GM12892 (cell line): Measurements from ENCODE around the gene TPPP.

ENCODE experiments used
- DNase-seq: peaks from one replicate; pipeline ENCODE4 v3.0.0; 2011; ENCODE audit not compliant: insufficient read length
- FAIRE-seq: peaks from 2 replicates; lab custom pipeline; 2011; peaks lifted over from hg19 to GRCh38; lab: Jason Lieb, UNC
- POLR2A ChIP-seq: IDR thresholded peaks from 2 replicates; pipeline ENCODE4 v1.6.1; 2011; ENCODE audit warnings: low read depth, low read length, control low read depth
- POLR2AphosphoS5 ChIP-seq: IDR thresholded peaks from 2 replicates; pipeline ENCODE4 v1.6.1; 2011; ENCODE audit warnings: low read depth, low read length, control low read depth
- TAF1 ChIP-seq: IDR thresholded peaks from 2 replicates; pipeline ENCODE4 v1.6.1; 2011; ENCODE audit warnings: low read depth, mild to moderate bottlenecking, control low read depth, low read length, borderline replicate concordance

The TPPP gene

GRCh38 chr5:651296-652022 is 41.7 kb downstream of the TPPP start:
- FAIRE-seq, result no peak
- no peak for DNase-seq
- TF ChIP-seq POLR2A (no peak), TAF1 (no peak), POLR2AphosphoS5 (no peak)

GRCh38 chr5:647727-648126 is 45.4 kb downstream of the TPPP start:
- FAIRE-seq (no peak), DNase-seq (no peak)
- TF ChIP-seq POLR2AphosphoS5, result no peak
- no peak for TF ChIP-seq POLR2A
- no peak for TF ChIP-seq TAF1

- FAIRE-seq, result no peak
- no peak for DNase-seq
- TF ChIP-seq TAF1, result no peak
- no peak for TF ChIP-seq POLR2A
- no peak for TF ChIP-seq POLR2AphosphoS5
These were observed 45.8 kb downstream of the TPPP start for GRCh38 chr5:647311-647710.

GRCh38 chr5:646396-647201 is 46.6 kb downstream of the TPPP start:
- no peak for DNase-seq
- no peak for TF ChIP-seq POLR2AphosphoS5
- no peak for TF ChIP-seq TAF1
- no peak for TF ChIP-seq POLR2A
- no peak for FAIRE-seq

GRCh38 chr5:645421-645820 is 47.7 kb downstream of the TPPP start:
- DNase-seq (no peak), FAIRE-seq (no peak)
- TF ChIP-seq TAF1, result no peak
- no peak for TF ChIP-seq POLR2A
- no peak for TF ChIP-seq POLR2AphosphoS5

- FAIRE-seq (no peak), DNase-seq (no peak)
- TF ChIP-seq POLR2AphosphoS5, result no peak
- no peak for TF ChIP-seq POLR2A
- TF ChIP-seq TAF1, result no peak
These were observed 48.2 kb downstream of the TPPP start for GRCh38 chr5:644971-645370.

- no peak for FAIRE-seq
- DNase-seq, result no peak
- TF ChIP-seq TAF1 (no peak), POLR2AphosphoS5 (no peak), POLR2A (no peak)
These were observed 48.6 kb downstream of the TPPP start for GRCh38 chr5:644509-644908.

GRCh38 chr5:643811-644271 is 49.3 kb downstream of the TPPP start:
- no peak for FAIRE-seq
- DNase-seq, result peak; percentile 55
- TF ChIP-seq TAF1, result no peak
- TF ChIP-seq POLR2AphosphoS5, result no peak
- TF ChIP-seq POLR2A, result no peak

- DNase-seq, result peak; percentile 42
- TF ChIP-seq TAF1 (no peak), POLR2AphosphoS5 (no peak), POLR2A (no peak)
- FAIRE-seq, result no peak
These were observed 49.8 kb downstream of the TPPP start for GRCh38 chr5:643351-643801.

GRCh38 chr5:642481-642880 is 50.7 kb downstream of the TPPP start:
- no peak for TF ChIP-seq POLR2A
- TF ChIP-seq TAF1, result no peak
- no peak for TF ChIP-seq POLR2AphosphoS5
- DNase-seq, result no peak
- no peak for FAIRE-seq

- DNase-seq (no peak), FAIRE-seq (no peak)
- TF ChIP-seq POLR2A, result no peak
- no peak for TF ChIP-seq TAF1
- TF ChIP-seq POLR2AphosphoS5, result no peak
These were observed 51.8 kb downstream of the TPPP start for GRCh38 chr5:641331-641765.
